ENCODE results near the gene NXNL2.

The NXNL2 gene

DNA sequence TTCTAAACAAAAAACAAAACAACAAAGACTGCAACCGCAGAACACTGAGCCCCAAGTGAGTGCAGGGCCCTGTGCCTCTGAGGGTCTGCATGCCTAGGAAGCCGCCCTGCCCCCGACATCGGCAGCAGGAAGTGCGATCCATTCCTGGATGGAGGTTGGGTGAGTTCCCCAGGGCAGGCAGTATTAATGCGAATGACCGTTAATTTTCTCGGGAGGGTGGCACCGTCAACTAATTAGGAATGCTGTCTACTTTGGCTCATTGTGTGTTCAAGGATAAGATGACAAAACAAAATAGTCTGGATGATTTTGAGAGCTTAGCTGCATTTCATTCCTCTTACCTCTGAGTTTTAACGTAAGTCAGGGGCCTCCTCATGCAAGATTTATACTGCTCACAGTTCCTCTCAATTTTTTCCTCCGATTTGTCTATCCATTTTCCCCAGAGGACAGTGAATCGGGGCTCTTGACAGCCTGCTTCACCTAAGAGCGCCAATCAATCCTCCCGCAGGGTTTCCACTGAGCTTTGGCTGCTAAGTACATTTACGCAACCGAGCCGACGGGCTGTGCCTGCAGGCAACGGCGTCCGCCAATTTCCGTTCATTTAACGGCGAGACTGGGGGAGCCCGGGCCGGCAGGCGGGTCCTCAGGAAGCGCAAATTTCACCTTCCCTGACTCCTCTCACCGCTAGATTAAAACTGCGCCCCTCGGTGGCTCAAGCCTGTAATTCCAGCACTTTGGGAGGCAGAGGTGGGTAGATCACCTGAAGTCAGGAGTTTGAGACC, 2.9 kb upstream of the NXNL2 start:
- no peak for DNase-seq (ENCODE audit: low spot score)

DNA sequence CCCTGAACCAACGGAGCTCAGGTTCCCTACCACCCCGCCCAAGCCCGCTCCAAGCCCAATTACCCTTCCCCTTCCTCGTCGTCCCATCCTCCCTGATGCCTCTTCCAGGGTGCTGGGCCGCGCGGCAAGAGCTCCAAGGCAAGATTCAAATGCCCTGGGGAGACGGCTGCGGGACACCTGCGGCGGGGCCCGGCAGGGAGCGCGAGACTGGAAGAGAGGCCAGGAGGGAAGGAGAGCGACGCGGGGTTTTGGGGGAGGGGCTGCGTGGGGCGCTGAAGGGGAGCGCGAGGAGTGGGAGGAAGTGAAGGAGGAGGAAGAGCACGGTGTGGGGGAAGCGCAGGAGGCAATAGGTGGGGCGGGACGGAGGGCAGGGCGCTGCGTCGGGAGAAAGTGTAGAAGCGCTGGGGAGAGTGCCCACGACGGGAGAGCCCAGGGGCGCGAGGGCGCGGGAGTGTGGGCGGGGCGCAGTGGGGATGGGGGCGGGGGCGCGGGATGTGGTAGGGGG, 975 bp upstream of the NXNL2 start:
- DNase-seq (ENCODE audit: low spot score), result no peak

DNA sequence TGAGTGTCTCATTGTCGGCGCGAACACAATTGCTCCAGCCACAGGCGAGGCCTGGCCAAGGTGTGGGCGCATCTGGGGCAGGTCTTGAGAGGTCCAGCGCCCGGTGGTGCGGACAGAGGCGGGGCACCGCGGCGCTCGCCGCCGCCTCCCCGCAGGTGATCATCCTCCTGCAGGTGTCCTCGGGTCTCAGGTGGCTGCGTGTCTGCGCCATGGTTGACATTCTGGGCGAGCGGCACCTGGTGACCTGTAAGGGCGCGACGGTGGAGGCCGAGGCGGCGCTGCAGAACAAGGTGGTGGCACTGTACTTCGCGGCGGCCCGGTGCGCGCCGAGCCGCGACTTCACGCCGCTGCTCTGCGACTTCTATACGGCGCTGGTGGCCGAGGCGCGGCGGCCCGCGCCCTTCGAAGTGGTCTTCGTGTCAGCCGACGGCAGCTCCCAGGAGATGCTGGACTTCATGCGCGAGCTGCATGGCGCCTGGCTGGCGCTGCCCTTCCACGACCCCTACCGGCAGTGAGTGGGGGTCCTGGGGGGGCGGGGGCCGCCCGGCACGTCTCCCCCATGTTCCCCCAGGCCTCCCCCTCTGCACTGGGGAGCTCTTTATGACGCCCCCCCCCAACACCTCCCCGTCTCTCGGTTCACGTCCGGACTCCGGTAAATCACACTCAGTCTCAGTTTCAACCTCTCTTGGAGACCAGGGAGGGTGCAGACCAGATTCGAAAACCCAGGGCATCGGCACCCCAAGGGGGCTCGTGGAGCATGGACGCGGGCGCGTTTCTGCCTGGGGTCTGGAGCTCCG, 446 bp downstream of the NXNL2 start:
- peak; percentile 52 for DNase-seq (ENCODE audit: low spot score)

DNA sequence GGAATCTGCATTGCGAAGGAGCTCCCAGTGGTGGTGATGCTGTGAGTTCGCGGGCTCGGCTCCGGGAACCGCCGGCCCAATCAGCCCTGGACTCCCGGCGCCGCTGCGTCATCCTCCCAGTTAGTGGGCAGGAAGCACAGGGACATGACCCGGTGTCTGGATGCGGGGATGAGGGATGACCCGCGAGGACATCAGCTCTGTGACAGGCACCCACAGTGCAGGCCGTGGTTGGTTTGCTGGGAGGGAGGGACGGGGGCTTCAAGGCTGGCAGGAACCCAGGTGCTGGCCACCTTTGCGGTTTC, 996 bp downstream of the NXNL2 start:
- no peak for DNase-seq (ENCODE audit: low spot score)

DNA sequence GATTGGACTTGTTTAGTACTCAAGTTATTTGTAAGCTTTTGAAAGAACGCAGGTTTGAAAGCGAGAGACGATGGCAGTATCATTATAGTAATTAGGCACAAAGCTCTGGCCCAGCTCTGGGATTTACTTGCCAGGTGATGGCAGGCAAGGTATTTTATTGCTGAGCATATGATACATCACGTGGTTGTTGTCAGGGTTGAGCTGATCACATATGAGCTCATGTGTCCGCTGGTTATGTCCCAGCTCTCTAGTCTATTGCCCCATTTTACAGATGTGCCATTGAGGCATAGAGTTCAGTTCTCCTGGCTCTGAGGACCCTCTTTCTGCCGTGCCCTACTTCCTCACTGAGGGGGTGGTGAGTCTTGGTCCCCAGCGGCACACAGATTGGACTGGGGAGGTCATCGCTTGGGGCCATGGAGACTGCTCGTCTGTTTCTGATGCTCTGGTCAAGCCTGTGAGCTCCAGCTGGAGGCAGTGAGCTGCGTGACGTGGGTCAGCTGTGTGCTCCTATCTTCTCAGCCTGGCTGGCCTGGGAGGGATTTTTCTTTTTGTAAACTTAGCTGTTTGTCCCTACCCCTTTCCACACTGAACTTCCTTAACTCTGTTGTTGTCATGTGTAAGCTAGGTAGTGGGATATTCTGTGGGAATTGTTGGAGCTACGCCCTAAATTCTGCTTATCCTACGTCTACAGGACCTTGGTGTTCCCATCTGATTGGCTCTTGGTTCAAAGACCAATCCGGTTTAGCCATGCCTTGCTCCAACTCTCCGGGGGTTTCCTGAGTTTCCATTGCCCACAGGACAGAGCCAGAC, 2.2 kb downstream of the NXNL2 start:
- no peak for DNase-seq (ENCODE audit: low spot score)

DNA sequence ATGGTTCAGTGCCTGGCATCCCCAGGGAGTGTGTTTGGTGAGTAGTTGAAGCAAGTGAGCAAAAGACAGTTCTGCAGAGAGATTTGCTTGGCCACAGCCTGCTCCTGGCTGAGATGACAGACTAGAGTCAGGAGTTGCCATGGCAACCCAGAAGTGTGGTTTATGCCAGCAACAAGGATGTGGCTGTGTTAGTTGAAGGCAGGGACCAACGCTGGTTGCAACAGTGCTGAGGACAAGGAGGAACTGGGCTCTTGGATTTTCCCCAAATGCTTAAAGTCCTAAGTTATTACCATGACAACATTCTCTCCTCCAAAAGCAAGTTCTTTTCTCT, 2.7 kb downstream of the NXNL2 start:
- no peak for DNase-seq (ENCODE audit: low spot score)

DNA sequence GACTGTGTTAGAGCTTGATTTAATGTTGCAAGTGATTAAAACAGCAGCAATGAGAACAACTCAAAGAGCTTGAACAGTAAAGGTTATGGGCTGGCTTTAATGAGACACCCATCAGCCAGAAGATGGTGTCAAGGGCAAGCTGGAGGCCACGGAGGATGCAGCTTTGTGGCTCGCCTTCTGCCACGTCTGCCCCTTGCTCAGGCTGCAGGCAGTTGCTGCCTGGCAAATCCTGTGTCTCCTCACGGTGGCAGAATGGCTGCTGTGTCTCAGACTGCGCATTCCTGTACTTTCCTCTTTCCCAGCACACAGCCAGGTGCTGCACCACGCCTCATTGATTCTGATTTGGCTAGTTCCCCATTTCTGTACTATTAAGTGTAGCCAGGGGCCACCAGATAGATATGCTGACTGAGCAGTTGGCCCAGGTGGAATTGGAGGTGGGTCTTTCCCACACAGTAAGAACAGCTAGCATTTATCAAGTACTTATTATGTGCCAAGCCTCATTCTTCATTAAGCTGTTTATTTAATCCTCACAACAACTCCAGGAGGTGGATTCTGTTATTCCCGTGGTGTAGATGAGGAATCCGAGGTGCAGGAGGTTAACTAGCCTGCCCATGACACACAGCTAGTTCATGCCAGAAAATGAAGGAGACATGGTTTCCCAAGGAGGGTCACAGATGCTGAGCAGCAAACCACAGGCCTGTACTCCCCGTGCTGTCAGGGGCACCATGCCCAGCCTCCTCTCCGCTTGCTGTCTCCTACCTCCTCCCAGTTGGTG, 3.5 kb downstream of the NXNL2 start:
- DNase-seq (ENCODE audit: low spot score), result no peak

DNA sequence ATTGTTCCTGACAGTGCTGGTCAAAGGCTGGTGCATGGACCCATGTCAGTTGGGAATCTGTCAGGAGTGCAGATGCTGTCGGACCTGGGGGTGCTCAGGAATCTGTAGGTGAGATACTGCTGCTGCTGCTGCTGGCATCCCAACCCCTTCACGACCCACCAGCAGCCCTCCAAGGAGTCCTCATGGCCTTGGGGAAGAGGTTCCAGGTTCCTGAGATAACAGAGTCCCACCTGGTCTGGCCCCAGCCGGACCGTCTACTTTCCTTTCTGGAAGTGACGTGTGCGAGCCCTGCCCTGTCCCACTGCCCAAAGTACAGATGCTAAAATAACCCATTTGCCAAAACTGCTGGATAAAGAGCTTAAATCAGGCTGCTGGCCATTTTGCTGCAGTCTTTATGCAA, 4.3 kb downstream of the NXNL2 start:
- DNase-seq (ENCODE audit: low spot score), result no peak

DNA sequence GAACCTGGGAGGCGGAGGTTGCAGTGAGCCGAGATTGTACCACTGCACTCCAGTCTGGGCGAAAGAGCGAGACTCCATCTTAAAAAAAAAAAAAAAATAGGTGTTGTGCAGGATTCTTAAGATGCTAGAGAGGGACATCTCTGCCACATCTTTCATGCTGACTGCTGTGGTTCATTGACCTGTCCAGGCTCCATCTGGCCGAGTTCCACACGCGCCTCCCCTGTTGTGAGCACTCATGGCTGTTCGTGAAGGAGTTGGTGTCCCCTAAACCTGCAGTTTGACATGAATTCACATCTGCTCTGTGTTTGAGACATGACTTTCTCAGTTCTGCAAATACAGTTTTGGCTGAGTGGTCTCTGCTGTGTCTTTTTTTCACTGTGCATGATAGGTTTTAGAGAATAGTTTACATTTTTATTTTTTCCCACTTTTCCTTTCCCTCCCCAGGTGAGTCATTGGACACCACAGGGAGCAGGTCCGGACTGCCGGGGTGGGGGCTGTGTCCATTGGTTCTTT, 5.3 kb downstream of the NXNL2 start:
- no peak for DNase-seq (ENCODE audit: low spot score)

DNA sequence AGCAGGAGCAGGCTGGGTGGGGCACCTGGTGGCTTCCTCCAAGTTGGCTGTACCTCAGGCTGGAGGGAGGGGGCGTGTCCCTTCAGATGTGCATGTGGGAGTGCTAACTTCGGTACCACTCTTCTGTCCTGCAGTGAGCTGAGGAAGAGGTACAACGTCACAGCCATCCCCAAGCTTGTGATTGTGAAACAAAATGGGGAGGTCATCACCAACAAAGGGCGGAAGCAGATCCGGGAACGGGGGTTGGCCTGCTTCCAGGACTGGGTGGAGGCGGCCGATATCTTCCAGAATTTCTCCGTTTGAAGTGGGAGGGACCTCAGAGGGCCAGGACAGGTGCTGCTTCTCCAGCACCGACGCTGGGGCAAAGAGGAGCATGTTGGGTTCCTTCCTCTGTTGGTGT, 9.3 kb downstream of the NXNL2 start:
- DNase-seq (ENCODE audit: low spot score), result no peak

DNA sequence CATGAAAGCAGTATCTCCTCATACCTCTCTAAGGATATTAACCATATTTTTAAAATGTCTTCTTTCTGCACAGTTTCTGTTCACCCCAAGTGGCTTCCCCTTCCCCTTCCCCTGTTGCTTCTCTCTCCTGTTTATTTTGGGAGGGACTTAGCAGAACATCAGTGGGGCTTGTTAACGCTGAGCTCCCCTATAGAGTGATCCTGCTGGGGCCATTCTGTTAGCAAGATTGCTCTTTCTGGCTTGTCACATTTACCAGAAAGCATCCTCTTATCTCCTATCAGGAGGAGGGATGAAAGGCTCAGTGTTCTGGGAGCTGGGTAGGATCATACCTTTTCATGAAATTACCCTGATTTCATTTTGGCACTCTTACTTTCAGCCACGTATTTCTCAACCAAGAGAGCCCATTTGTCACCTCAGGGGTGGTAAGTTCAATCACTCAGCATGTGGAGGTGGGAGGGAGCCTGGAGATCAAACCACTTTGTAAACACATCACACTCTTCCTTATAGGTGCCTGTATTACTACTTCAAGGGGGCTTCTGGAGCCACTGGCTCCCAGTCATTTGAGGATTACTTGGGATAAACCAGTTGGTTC, 16.7 kb downstream of the NXNL2 start:
- no peak for DNase-seq (ENCODE audit: low spot score)

DNA sequence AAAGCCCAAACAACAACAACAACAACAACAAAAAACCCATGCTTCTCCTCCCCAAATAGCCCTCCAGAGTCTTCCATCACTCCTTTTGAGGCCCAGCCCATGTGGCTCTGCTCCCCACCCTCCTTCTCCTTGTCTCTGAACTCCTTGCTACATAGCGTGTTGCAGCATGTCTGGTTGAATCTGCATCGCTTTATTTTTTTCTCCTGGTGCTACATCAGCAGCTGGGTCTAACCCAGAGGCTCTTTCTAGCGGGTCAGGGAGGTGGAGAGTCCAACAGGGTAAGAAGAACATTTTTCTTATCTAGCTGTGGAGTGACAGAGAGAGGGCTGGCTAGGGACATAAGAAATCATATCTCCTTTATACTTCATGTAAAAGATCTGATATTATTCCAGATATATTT, 18.4 kb downstream of the NXNL2 start:
- no peak for DNase-seq (ENCODE audit: low spot score)

DNA sequence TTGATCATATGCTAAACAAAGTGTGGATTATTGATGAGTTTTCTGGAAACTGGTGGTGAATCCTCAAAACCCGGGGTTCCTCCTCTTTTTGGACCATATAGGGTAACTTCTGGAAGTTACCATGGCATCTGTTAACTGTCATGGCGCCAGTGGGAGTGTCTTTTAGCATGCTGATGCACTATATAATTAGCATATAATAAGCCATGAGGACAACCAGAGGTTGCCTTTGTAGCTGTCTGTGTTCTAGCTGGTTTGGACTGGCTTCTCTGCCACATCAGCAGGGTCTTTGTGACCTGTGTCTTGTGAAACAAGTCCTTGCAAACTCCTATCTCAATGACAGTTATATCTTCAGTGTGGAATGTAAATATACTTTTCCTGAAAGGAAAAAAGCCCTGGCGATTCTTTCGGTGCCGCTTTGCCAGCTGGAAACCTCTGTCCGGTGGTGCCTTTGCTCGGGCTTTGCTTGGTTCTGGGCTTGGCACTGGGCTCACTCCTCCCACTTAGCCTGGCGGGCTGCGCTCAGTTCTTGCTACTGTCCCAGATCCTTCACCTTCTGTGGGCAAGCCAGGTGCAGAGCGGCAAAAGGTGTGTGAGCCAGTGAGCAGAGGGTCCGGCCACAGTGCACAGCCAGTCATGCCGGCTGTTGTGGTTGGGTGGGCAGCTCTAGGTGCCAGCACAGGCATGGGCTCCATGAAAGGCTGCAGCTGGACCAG, 20.4 kb downstream of the NXNL2 start:
- no peak for DNase-seq (ENCODE audit: low spot score)

DNA sequence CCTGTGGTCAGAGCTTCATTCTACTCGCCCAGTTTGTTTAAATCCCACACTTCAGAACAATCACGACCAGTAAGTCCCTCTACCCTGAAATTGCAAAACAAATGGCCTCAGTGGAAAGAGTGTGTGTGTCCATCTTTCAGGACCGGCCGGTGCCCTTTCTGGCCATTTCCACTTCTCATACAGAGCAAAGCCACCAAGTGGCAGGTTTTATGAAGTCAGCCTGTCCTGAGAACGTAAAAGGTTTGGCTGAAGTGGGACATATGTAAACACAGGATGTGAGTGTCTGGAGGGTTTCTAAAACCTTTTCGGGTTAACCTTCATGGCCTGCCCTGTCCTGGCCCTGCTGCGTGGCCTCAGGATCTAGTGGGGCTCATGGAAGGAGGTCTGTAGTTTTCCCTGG, 24.7 kb downstream of the NXNL2 start:
- no peak for DNase-seq (ENCODE audit: low spot score)

DNA sequence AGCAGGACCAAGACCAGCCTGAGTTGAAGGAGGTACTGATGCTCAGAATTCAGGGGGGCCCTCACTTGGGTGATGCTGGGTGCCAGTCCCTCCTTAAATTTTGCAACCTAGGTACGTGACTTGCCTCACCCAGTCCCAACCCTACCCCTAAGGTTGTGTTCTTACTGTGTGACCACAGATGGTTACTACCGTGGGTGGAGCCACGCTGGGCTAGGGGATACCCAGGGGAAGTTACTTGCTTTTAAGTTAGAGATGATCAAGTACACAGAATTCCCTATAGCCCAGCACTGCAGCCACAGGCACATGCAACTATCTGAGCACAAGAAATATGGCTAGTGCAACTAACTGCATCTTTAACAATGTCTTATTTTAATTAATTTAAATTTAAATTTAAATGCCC, 32.9 kb downstream of the NXNL2 start:
- DNase-seq (ENCODE audit: low spot score), result no peak

DNA sequence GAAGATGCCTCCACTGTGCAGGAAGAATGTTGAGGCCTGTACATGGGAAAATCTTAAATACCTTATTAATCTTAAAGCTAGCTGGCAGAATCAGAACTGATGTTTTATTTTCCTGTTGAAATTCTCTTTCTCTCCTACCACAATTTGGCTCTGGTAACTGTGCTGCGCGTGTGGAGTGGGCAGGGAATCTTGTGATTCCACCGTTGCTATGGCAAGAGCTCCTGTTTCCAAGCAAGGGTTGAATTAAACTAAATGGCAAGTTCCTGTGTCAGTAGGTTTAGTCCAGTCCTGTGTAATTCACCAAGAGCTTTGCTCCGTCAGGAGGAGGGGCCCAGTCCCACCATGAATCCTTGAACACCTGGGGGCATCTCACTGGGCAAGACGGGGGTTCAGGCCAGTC, 36.4 kb downstream of the NXNL2 start:
- DNase-seq (ENCODE audit: low spot score), result no peak

DNA sequence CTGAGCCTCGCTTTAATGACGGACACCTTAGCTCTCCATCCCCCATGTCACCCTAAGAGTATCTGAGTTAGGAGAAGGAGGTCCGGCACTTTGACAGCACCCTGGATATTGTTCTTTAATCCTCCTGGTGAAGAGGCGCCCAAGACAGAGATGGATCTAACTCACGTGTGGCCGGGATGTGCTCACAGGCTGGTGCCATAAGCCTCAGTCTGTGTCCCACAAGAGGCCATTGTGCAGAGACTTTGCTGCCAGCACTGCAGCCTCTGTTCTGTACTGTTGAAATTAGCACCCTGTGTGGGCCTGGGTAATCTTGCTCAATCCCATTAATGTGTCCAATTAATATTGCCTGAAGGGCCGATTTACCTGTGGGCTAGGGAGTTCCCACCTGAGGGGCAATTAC, 37.7 kb downstream of the NXNL2 start:
- no peak for DNase-seq (ENCODE audit: low spot score)

DNA sequence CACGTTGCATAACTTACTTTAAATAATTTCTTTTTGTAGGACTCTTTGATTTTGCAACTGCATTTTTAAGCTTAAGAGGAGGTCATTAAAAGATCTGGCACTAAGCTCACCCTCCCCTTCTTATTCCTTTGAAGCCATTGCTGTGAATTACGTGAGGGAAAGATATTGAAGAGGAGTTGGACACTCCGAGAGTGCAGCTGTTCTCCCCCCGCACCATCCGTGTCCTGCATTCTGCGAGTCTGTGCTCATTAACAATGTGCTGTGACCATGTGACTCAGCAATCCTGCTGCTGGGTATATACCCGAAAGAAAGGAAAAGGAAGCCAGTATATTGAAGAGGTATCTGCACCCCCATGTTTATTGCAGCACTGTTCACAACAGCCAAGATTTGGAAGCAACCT, 40.0 kb downstream of the NXNL2 start:
- DNase-seq (ENCODE audit: low spot score), result no peak

DNA sequence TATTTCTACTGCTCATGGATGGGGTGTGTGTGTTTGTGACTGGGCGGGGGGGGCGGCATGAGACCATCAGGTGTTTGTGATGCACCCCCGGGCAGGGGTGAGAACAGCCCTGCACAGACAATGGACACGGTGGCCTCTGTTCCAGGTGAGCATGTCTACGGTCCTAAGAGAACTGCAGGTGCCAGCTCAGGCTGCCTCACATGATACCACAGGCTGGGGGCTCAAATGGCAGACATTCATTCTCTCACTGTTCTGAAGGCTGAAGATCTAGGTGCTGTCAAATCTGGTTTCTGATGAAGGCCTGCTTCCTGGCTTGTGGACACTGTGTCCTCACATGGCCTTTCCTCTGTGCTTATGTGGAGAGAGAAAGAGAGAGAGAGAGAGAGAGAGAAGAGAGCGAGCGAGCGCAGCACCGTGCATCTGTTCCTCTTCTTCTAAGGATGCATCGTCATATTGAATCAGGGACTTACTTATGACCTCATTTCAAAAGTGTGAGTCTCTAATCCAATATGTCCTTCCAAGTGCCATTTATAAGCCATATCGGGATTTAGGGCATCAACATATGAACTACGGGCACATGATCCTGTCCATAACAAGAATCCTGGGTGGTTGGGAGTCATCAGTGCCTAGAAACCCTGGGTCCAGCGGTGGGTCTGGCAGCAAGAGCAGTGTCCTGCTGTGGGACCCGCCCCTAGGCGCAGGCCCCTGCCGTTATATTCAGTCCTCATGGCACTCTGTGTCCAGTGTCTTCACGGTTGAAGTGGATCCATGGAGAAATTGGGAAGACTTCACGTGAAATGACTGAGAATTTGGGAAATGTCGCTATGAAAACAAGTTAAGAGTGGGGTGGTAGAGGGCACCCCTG, 42.5 kb downstream of the NXNL2 start:
- DNase-seq (ENCODE audit: low spot score), result no peak
